Body of pancreas (tissue), 4 donors: ENCODE results near the gene EIF3J.
"Not testable (repeated sequence)": the region's sequence is repeated elsewhere in the genome, so short reads cannot be mapped to it uniquely, and the experiment has no call there.

Experiments used
- CTCF ChIP-seq, 7 experiments: fragments of 450-650 bp in 4 of 7; fragments of 200-600 bp in 3 of 7; sonication (generic) in 3 of 7; IDR thresholded peaks; one replicate each; pipeline ENCODE4 v1.5.1; 2016 to 2019; ENCODE audit warnings: antibody characterized with exemption in 7 of 7
- POLR2A ChIP-seq, 3 donors: fragments of 450-650 bp; IDR thresholded peaks; one replicate each; pipeline ENCODE4 v1.6.1; 2016; ENCODE audit warnings: antibody characterized with exemption in 3 of 3, mild to moderate bottlenecking in 2 of 3

- not testable (repeated sequence) for TF ChIP-seq CTCF, POLR2A (IDR thresholded peaks at IDR 0.05)
These were observed 24.0 kb downstream of the EIF3J start for GRCh38 chr15:44560926-44561325.
